GF-D8 (cell line): ENCODE measurements around the gene OR5B17.
"Not testable (repeated sequence)": the region's sequence is repeated elsewhere in the genome, so short reads cannot be mapped to it uniquely, and the experiment has no call there.

Experiments used
- DNase-seq: peaks from one replicate; lab custom pipeline; 2025; lab: John Stamatoyannopoulos, UW

The OR5B17 gene

DNA sequence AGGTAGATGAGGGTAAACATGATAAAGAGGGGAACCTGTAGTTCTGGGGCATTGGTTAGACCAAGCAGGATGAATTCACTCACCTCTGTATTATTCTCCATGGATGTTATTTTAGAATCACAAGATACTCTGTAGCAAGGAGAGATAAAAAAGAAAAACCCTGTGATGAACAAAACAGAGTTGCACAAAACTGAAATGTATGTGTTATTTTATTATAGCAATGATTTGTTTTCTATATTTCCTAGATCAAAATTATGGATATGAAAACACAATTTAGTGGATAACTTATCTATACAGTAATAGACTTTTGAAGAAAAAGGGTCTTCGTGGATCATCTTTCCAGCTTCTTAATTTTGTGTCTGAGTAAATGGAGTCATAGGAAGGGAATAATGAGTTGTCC is at the start of gene OR5B17:
TSS of gene OR5B17 (minus strand) at position 101 of the 400 bp plus-strand sequence. CDS start at position 101, 0 bp downstream.
- DNase-seq: no peak

DNA sequence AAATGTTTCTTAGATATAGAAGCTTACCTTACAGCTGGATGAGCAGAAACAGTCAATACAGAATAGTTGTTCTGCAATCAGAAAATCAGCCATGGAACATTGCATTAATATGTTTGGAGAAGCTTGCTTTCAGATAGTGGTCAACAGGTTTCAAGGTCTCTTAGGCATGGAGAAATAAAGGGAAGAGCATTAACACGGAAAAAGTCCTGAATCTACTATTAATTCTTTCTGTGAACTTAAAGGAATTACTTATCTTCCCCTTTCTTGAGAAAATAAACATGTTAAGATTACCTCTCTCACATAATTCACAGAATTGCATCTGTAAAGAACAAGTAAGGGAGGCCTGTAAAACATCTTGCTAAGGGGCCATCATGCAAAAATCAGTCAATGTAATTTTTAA is 47.9 kb upstream of the OR5B17 start, which contains the start of gene OR5B3:
TSS of gene OR5B3 (minus strand) at position 101 of the 400 bp plus-strand sequence. CDS start 3,465 bp downstream, outside the sequence.
- no peak for DNase-seq

DNA sequence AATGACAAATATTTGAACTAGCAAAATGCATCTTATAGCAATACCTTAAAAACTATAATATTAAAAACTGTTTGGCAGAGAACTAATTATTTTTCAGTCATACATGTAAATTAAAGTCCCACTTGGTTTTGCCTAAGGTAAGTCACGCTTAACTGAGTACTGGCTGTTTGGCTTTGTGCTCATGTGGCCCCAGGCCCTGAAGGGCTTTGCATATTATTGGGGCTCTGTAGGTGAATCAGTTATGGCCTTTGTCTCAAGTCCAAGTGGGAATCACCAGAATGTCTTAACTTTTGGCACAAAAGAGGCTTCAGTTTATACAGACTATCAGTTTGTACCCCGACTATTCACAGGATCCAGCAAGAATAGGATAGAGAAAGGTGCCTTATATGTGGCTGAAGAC is 40.8 kb upstream of the OR5B17 start:
- not testable (repeated sequence) for DNase-seq

DNA sequence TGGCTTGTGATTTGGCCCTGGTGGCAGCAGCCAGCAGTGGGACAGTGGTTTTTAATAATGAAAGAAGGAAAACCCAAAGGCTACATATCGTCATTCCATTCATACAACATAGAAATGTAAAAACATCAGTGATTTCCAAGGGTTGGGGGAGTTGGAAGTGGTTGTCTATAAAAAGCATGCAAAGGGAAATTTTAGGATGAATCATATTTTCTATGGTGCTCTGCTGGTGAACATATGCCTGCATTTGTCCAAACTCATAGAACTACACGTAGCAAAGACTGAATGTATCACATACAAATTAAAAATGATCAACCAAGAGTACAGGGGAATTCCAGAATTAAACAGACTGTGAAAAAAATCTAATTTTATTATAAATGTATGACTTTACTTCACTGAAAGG is 36.7 kb upstream of the OR5B17 start:
- DNase-seq: no peak

DNA sequence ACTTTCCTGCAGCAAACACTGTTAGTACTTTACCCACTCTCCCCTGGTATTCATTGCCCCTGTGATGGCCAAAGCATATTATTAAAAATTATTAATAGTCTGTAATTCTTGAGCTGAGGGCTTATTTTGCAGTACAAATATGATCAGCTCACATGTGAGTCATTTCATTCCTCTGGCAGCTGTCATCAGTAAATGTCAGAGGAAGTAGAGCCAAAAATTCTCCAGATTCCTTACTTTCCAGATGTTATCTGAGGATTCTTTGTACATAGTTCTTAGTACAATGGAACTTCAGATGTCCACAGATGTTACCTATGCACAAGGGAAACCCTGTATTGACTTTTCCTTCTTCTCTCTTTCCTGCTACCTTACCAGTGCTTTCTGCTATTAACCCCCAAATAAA is 35.3 kb upstream of the OR5B17 start:
- DNase-seq: no peak

DNA sequence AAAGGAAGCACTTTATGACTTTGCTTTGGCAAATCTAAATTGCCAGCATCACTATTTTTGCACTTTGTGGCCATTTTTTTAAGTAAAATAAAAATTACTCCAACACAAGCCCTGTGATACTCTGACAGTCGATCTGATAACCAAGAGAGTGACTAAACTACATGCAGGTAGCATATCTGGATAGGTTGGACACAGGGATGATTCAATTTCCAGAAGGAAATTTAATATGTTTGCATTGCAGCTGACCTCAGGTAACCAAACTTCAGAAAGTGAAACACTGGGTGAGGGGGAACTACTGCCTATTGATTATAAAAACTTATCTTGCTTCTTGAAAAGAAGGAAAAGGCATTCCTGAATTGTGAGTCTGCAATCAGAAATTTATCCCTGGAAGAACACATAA is 33.9 kb upstream of the OR5B17 start:
- no peak for DNase-seq

DNA sequence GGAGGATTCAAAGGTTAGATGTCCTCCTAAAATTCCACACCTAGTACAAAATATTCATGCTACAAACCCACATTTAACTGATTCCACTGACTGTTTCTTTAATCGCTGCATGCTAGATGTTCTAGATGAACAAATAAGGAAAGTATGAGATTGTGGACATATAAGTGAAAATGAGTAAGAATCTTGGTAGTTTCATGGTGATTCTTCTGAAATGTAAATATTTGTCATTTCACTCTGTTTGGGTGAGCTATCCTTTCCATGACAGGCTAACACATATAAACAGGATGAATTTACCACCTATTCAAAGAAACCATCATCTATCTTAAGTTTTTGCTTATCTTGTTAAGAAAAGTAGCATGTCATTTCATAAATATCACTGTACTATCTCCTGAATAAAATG is 33.0 kb upstream of the OR5B17 start:
- no peak for DNase-seq

DNA sequence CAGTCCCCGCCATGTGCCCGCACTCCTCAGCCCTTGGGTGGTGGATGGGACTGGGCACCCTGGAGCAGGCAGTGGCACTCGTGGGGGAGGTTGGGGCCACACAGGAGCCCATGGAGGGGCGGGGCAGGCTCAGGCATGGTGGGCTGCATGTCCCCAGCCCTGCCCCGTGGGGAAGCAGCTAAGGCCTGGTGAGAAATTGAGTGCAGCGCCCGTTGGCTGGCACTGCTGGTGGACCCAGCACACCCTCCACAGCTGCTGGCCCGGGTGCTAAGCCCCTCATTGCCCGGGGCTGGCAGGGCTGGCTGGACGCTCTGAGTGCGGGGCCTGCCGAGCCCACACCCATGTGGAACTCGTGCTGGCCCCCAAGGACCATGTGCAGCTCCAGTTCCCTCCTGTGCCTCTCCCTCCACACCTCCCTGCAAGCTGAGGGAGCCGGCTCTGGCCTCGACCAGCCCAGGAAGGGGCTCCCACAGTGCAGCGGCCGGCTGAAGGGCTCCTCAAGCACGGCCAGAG is 31.7 kb upstream of the OR5B17 start:
- DNase-seq: no peak

DNA sequence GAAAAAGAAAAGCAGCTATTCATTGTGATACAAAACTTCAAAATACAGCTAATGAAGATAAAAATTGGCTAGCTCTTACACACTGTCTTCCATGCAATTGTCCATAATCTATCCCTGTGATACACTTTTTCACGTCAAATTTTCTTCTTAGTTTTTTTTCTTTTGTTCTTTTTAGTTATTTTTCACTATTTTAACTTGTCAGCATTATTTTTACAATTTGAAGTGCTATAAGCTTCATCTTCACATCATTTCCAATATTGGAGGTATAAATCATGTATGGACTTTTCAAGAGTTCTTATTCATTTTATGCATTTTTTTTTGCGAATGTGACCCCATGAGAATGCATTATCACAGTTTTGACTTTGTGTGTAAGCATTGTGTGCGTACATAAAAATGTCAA is 4.1 kb downstream of the OR5B17 start:
- no peak for DNase-seq

DNA sequence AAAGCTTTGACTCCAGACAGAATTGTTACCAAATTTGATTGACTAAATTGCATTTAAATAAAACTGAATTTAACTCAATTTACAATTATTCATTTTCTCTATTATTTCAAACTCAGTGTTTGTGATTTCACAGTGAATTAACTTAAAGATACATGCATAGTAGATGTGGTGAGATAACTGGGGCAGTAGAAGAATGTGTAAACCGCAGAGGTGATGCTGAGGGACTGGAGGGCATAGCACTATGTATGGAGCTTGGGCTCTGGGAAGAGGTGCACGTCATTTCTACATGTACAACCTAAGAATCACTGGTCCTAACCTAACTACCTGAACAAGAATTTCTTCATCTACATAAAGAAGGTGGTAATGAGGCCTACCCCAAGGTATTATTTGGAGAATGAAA is 13.7 kb downstream of the OR5B17 start:
- no peak for DNase-seq

DNA sequence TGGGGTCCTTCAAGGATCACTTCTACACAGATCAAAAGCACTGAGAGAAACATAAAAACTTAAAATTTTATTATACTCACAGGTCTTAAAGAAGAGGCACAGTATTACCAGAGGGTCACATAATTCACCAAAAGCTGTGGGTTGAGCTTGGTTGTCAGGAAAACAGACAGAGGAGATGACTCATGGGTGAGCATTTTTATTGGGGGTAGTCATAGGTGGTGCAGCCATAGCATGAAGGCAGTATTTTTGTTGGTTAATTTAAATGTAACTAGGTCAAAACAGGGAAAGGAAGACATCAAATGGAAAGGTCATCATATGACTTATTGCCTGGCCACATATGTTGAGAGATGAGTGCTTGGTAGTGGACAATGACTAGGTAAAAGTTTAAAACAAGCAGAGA is 24.2 kb downstream of the OR5B17 start:
- no peak for DNase-seq

DNA sequence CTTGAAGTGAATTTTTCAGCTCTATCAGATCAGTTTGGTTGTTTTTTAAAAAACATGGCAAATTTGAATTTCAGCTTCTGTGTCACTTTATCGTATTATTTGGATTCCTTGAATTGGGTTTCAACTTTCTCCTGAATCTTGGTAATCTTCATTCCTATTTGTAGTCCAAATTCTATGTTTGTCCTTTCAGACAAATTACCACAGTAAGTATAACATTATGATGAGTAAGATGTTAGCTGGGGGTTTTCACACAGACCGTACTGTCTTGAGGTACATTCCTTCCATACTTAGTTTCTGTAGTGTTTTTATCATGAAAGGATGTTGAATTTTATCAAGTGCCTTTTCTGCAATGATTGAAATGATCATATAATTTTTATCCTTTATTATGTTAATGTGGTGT is 28.0 kb downstream of the OR5B17 start:
- no peak for DNase-seq

DNA sequence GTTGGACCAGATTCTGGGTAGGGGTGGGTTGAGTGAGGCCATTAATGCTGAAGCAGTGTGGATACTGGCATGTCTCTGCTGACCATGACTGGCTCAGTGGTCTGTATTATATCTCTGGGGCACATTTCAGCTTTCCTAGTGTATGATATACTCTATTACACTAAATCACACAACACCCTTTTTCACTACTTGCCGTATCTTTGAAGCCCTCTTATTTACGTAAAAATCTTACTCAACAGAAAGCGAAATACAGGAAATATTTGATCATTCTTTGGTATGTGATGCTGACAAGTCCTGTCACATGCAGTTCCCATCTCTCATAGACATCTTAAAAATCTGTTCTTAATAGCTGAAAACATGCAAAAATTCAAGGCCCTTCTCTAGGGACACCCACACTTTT is 40.3 kb downstream of the OR5B17 start:
- DNase-seq: no peak

DNA sequence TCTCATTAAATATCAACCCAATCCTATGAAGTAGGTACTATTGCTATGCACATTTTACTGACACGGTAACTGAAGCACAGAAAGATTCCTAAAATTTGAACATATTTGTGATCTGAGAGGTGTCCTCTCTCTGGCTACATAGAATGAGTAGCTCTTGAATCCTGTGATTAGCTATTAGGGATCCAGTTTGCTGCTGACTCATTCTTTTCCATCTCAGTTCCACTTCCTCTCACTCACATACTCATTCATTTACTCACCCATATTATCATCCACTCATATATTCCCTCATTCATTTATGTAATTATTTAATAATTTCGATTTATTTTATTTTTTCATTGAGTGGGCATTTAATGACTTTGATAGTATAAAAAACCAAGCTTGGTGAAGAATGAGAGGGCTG is 42.7 kb downstream of the OR5B17 start:
- DNase-seq: no peak
